A549 treated with DMSO at 1 μM for 4 hours (cell line): ENCODE measurements around the gene NT5C1B. TPM values are rescaled to one million over a fixed set of nuclear protein-coding genes. Genes with fewer than 3 reads are reported as not detected.

Experiments
- total RNA-seq: library from RNA; stranded (reverse); fragments of 200-300 nt; extraction: Qiagen RNA extraction; gene quantifications from 5 replicates; pipeline ENCODE4 v1.2.3, GENCODE V29; 2022; ENCODE audit warnings: low read depth

Gene NT5C1B
- not detected in 5 replicates for total RNA-seq

DNA sequence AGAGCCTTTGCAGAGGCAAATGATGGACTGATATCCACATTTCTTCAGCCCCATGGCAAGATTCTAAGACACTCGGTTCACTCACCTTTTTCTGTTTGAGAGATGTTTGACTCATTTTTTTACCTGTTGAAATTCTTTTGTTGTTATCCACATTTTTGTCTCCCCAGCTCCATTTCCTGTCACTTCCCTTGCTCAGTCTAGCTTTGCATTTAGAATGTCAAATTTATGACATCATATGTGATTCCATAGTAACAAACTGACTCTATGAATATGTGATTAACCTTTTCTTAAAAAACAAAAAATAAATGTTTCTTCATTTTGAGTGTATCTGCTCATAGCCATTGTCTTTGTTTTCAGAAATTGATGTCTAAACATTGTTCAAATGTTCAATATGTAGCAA is at the start of gene NT5C1B:
Gene NT5C1B, minus strand, starts transcription at position 216 of the 400 bp plus-strand sequence. Its CDS starts 101 bp downstream, at position 115.

GRCh38 chr2:18560031-18560796 is 29.2 kb downstream of the NT5C1B start, which contains the start of gene RDH14:
Gene RDH14 (minus strand): TSS chr2:18560653. CDS start chr2:18560572, 81 bp downstream.

Other genes with a start within 250 kb of the NT5C1B start
- 34.9 to 45.2 TPM (median 38.0 TPM) in 5 replicates for gene RDH14, start 28.9 kb downstream of the NT5C1B start, total RNA-seq